GM21825 (cell line): Measurements from ENCODE around the gene BTBD16.

ENCODE experiments used
- ATAC-seq: cut with Tn5 transposase; IDR thresholded peaks from one replicate; pipeline ENCODE4 v1.9.1; 2021; ENCODE audit warnings: mild to moderate bottlenecking, moderate library complexity; ENCODE audit not compliant: unreplicated experiment

The BTBD16 gene

GRCh38 chr10:122362621-122363020, 91.5 kb downstream of the BTBD16 start:
- ATAC-seq, result no peak

- ATAC-seq, result no peak
Measured at GRCh38 chr10:122363311-122363710, 92.2 kb downstream of the BTBD16 start.

- ATAC-seq, result no peak
Measured at GRCh38 chr10:122363722-122364463, 92.8 kb downstream of the BTBD16 start.

- ATAC-seq, result no peak
Measured at GRCh38 chr10:122368502-122369254, 97.6 kb downstream of the BTBD16 start.

- ATAC-seq, result no peak
Measured at GRCh38 chr10:122373108-122373507, 102.0 kb downstream of the BTBD16 start.

- ATAC-seq, result no peak
Measured at GRCh38 chr10:122373721-122374120, 102.6 kb downstream of the BTBD16 start.

- ATAC-seq, result peak; percentile 89
Measured at GRCh38 chr10:122374237-122374858, 103.3 kb downstream of the BTBD16 start, which contains the start of gene PLEKHA1. Gene PLEKHA1, plus strand, starts transcription at chr10:122374708. Its CDS starts 18,493 bp downstream, at chr10:122393201.

GRCh38 chr10:122374859-122375678, 104.0 kb downstream of the BTBD16 start:
- peak; percentile 53 for ATAC-seq

- ATAC-seq, result no peak
Measured at GRCh38 chr10:122375679-122376160, 104.6 kb downstream of the BTBD16 start.

GRCh38 chr10:122376364-122376961, 105.4 kb downstream of the BTBD16 start:
- no peak for ATAC-seq

- no peak for ATAC-seq
Measured at GRCh38 chr10:122379041-122379440, 107.9 kb downstream of the BTBD16 start.

GRCh38 chr10:122379537-122379936, 108.4 kb downstream of the BTBD16 start:
- ATAC-seq, result no peak

- no peak for ATAC-seq
Measured at GRCh38 chr10:122380703-122381102, 109.6 kb downstream of the BTBD16 start.

GRCh38 chr10:122381680-122382079, 110.6 kb downstream of the BTBD16 start:
- ATAC-seq, result no peak

GRCh38 chr10:122386514-122386913, 115.4 kb downstream of the BTBD16 start:
- no peak for ATAC-seq

GRCh38 chr10:122387572-122387971, 116.5 kb downstream of the BTBD16 start:
- no peak for ATAC-seq
